Kidney glomerular epithelial cell (primary cell): ENCODE data around the gene MS4A18.
A peak's percentile ranks its signal among the peaks of the same experiment; 100 is the strongest.
"Not testable (repeated sequence)": the region's sequence is repeated elsewhere in the genome, so short reads cannot be mapped to it uniquely, and the experiment has no call there.

Experiments used
- DNase-seq: peaks from one replicate; lab custom pipeline; 2025; lab: John Stamatoyannopoulos, UW

Gene MS4A18

DNA sequence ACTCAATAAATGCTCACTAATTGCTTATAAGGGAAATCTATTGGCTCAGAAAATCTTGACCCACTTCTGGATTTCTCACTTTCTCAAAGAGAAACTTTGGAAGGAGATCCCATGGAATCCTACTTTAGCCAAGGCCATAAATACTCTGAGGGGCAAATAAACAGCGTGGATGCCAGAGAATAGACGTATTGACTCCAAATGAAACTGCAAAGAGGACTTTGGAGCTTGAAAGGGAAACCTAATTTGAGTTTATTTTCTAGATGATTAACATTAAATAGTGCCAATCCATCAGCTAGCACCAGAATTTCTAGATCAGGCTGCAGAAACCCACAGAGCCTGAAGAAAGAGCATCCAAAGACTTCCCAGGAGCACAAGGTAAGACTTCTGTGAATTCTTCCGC, at the start of gene MS4A18:
MS4A18 (plus strand) TSS at position 301 of the 400 bp plus-strand sequence.
- no peak for DNase-seq

DNA sequence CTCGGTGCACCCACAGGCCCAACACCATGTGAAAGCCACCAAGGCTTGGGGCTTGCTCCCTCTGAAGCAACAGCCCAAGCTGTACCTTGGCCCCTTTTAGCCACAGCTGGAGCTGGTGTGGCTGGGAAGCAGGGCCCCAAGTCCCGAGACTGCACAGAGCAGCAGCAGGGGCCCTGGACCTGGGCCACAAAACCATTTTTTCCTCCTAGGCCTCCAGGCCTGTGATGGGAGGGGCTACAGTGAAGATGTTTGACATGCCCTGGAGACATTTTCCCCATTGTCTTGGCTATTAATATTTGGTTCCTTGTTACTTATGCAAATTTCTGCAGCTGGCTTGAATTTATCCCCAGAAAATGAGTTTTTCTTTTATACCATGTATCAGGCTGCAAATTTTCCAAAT, 46.3 kb upstream of the MS4A18 start:
- DNase-seq, result not testable (repeated sequence)

DNA sequence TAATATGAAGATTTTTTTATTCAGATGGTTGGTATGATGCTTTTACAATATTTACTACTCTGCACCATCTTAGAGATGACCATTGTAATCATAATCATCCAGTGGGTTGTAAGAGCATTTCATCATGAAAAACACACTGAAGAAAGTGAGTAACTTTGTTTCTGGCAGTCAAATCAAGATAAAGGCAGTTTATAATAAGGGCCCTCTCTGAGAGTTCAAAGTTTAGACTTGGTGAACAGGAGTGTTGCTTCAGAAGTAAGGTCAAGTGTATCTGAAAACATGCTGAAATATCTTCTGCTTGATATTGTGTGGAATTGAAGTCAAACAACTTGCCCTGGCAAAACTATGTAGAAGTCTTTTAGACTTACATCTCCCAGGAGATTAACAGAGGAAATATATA, 44.6 kb upstream of the MS4A18 start:
- no peak for DNase-seq

GRCh38 chr11:60680455-60681119, 43.9 kb upstream of the MS4A18 start:
- no peak for DNase-seq

- not testable (repeated sequence) for DNase-seq
Measured at GRCh38 chr11:60684541-60684848, 40.0 kb upstream of the MS4A18 start.

DNA sequence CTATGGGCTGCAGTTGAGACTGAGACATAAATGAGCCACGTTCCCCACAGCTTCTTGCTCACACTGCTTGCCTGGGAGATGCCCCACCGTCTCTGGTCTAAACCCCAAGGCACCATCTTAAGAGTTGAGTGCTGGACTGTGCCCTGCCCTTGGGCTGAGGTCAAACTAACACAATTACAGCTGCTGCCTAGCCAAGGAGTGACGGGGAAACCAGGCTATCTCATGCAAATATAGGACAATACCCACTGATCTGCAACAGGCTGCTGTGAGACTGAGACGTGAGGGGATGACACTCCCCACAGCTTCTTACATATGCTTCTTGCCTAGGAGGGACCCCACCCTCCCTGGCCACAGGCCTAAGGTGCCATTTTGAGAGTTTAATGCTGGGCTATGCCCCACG, 32.9 kb upstream of the MS4A18 start:
- no peak for DNase-seq

GRCh38 chr11:60699284-60699691, 25.2 kb upstream of the MS4A18 start, which contains the start of gene MS4A8:
Gene MS4A8, plus strand, starts transcription at chr11:60699612. Its CDS starts 1,249 bp downstream, at chr11:60700861.
- DNase-seq, result no peak

GRCh38 chr11:60699936-60700335, 24.6 kb upstream of the MS4A18 start:
- no peak for DNase-seq

GRCh38 chr11:60700689-60701468, 23.6 kb upstream of the MS4A18 start:
- DNase-seq, result peak; percentile 13

GRCh38 chr11:60701469-60701818, 23.1 kb upstream of the MS4A18 start:
- no peak for DNase-seq

GRCh38 chr11:60703374-60703773, 21.1 kb upstream of the MS4A18 start:
- no peak for DNase-seq

DNA sequence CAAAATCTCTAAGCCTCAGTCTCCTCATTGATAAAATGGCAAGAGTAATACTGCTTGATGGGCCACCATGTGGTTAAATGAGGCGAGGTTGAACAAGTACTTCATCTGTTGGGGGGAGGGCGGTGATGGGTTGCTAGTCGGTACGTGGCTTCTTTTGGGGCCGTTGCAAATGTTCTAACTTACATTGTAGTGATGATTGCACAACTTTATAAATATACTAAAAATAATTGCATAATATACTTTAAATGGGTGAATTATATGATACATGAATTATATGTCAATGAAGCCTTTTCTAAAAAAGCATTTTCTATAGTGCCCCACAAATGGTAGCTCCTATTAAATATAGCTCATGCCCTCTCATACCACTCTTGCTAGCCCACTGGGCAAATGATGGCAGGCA, 18.6 kb upstream of the MS4A18 start:
- DNase-seq, result no peak

- no peak for DNase-seq
Measured at GRCh38 chr11:60706931-60707330, 17.6 kb upstream of the MS4A18 start.

DNA sequence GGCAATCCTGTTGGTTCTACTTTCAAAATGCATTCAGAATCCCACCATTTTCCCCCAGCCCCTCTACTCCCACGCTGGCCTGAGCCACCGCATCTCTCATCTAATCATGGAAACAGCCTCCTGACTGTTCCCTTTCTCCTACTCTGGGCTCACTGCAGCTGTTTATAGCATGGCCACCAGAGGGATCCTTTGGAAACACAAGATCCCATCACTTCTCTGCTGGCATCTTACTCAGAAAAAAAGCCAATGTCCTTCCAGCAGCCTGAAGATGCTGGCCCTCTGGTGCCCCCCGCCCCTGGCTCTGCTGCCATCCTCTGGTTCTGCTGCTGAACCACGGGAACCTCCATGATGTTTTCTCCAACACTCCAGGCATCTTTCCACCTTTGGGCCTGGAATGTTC, 14.0 kb upstream of the MS4A18 start:
- DNase-seq, result no peak

- no peak for DNase-seq
Measured at GRCh38 chr11:60711276-60711675, 13.2 kb upstream of the MS4A18 start.

DNA sequence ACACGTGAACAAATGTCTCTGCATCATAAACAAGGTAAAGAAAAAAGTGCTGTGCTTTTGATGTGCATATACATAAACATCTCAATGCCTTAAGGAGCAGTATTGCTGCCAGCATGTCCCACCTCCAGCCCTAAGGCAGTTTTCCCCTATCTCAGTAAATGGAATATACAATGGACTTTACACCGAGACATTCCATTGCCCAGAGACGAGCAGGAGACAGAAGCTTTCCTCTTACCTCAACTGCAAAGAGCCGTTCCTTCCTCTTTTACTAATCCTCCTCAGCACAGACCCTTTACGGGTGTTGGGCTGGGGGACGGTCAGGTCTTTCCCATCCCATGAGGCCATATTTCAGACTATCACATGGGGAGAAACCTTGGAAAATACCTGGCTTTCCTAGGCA, 11.1 kb upstream of the MS4A18 start:
- not testable (repeated sequence) for DNase-seq

DNA sequence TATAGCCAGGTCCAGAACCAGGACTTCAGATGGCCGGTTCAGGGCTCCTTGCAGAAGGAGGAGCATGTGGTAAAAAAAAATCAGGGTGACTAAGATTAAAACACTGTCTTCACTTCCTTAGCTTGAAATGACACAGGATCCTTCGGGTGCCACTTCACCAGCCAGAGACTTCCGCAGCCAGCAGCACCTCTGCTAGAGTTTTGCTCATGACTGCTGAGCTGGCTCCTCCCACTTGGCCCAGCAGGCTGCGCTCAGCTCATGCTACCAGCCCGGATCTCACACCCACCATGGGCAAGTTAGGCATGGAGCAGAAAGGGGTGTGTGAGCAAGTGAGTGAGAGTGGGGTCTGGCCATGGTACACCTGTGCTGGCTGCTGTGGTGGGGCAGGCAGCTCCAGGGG, 6.6 kb upstream of the MS4A18 start:
- DNase-seq, result no peak

DNA sequence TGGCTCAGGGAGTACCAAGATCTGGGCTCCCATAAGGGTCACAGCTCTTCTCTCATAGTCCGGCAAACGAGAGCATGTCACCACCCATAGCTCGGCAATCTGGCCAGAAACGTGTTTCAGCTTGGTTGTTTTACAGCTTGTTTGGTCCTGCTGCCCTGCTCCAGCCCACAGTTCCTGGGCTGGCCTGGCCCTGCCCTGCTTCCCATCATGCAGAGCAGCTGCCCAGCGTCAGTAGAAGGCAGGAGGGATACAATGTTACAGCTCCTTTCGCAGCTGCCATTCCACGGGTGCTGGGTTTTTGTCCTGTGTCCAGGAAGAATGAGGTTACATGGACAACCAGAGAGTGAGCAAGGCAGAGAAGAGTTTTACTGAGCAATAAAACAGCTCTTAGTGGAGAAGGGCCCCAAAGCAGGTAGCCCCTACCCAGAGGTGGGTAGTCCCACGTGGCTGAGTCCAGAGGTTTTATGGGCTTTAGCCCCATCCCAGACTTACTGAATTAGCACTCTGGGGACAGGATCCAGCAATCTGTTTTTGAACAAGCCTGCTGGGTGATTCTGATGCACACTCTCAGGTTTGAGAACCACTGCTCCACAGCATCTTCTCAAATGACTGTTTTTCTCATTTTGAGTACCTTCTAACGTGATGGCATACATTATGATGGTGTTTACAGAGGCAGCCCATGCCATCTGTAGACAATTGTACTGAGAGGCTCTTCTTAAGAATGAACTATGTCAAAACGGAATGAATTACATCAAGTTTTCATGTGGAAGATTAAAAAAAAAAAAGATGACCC, 5.8 kb upstream of the MS4A18 start:
- no peak for DNase-seq

DNA sequence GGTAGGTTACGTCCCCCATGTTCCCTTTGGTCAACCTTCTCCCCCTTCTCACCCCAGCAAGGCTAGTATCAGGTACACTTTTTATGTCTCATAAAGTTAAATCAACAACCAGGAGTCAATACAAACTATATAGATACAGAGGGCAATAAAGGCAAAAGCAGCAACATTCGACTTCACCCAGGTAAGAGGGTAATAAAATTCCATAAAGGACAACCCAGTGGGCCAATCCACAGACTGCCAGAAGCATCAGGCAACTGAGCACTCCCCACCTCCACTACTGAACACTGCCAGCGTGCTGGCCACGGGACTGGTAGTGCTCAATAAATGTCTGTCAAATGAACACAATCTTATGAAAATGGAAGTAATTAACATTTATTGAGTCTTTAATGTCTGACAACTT, 5.1 kb upstream of the MS4A18 start:
- no peak for DNase-seq

GRCh38 chr11:60720460-60720859, 4.1 kb upstream of the MS4A18 start:
- DNase-seq, result no peak

DNA sequence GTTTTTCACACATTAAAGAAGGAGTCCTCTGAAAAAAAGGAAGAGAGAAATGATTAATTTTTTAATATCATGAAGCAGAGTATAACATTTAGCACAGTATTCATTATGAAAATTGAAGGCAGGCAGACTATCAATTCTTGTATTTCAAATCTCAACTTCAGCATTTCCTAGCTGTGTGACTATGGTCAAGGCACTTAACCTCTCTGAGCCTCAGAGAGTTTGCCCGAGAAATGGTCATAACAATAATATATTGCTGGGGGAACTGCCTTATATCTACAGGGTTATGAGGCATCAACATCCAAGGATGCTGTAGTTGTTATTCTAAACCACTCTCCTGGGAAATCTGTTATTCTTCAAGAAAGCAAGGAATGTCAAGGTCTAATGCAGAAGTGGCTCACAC, 1.1 kb downstream of the MS4A18 start:
- DNase-seq, result no peak

DNA sequence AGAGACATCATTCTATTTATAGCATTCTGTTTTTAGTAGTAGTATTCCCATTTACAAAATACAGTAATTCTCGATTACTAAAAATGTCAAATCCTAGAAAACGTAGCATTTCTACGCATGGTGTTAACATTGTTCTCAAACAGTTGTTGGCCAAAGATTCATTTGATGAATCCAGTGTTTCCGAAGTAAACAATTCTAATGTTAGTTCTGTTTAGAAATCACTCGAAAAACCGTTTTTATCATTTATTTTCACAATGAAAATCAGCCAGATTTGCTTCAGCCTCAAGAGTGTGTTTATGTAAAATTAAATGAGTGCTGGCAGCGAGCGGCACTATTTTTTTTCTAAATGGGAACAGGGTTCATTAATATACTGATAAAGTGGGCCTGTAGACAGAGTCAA, 7.1 kb downstream of the MS4A18 start:
- no peak for DNase-seq

- DNase-seq, result no peak
Measured at GRCh38 chr11:60734279-60734678, 9.8 kb downstream of the MS4A18 start.
